Activated B cell treated with CpG ODN at 0.5 μM for 24 hours (primary cell): ENCODE measurements around the gene METAP2. TPM values are rescaled to one million over a fixed set of nuclear protein-coding genes. Genes with fewer than 3 reads are reported as not detected.
"Not testable (repeated sequence)": the region's sequence is repeated elsewhere in the genome, so short reads cannot be mapped to it uniquely, and the experiment has no call there.

ENCODE experiments used
- ATAC-seq: fragments of 200-7000 bp; cut with Tn5 transposase; one replicate; pipeline ENCODE4 v1.10.0; 2021; ENCODE audit warnings: low read depth, mild to moderate bottlenecking, moderate library complexity
- CTCF ChIA-PET: fragments of 350-600 bp; sonication (Branson Sonifier 250); formaldehyde crosslinking; loops from one replicate; lab custom pipeline; 2021; ENCODE audit warnings: antibody characterized with exemption; lab: Charles Lee
- POLR2A ChIA-PET: fragments of 350-600 bp; sonication (Branson Sonifier 250); formaldehyde crosslinking; loops from one replicate; lab custom pipeline; 2021; ENCODE audit warnings: antibody characterized with exemption; lab: Charles Lee
- DNase-seq: peaks from one replicate; pipeline ENCODE4 v3.0.0; 2022
- H3K27ac Mint-ChIP-seq: one replicate; pipeline ENCODE4 v1.8.0; 2020; ENCODE audit warnings: mixed read lengths
- H3K27me3 Mint-ChIP-seq: one replicate; pipeline ENCODE4 v1.8.0; 2021; ENCODE audit warnings: mixed read lengths
- H3K36me3 Mint-ChIP-seq: one replicate; pipeline ENCODE4 v1.8.0; 2021; ENCODE audit warnings: low read depth, mixed read lengths
- H3K4me1 Mint-ChIP-seq: one replicate; pipeline ENCODE4 v1.8.0; 2021; ENCODE audit warnings: mixed read lengths
- H3K4me3 Mint-ChIP-seq: one replicate; pipeline ENCODE4 v1.8.0; 2020; ENCODE audit warnings: mild to moderate bottlenecking, mixed read lengths
- H3K9me3 Mint-ChIP-seq: one replicate; pipeline ENCODE4 v1.8.0; 2020; ENCODE audit warnings: mixed read lengths
- CTCF ChIP-seq: fragments of 200-600 bp; IDR thresholded peaks from one replicate; pipeline ENCODE4 v1.8.0; 2022; ENCODE audit warnings: antibody characterized with exemption, mild to moderate bottlenecking
- intact Hi-C: fragments of 100-400 bp; cut with micrococcal nuclease; formaldehyde crosslinking; loops from one replicate; pipeline ENCODE4 v1.15.1; 2024
- total RNA-seq: library from RNA; stranded (reverse); gene quantifications from 2 replicates; pipeline ENCODE4 v1.2.3, GENCODE V29; 2022

METAP2 gene
- total RNA-seq, 1 donor from 2014 or later: 63.0 TPM

GRCh38 chr12:95473231-95473883, 595 bp upstream of the METAP2 start:
- DNase-seq (no peak), ATAC-seq (peak; percentile 20)
- Mint-ChIP-seq H3K4me1 (peaks cover 44% of the 10 kb centered on the region), H3K9me3 (no peaks in the 10 kb centered on the region), H3K27ac (peak overlapping the region; percentile 99), H3K4me3 (peak overlapping the region; percentile 100), H3K27me3 (peaks cover 2% of the 10 kb centered on the region), H3K36me3 (peaks cover 43% of the 10 kb centered on the region)
- POLR2A ChIA-PET: interaction anchor here (0.5 to 2.7 kb wide), 21 partner anchors 9 to 1796 kb away, joined by 3 to 26 read pairs (median 5); partner anchors contain the start of genes AMDHD1, CCDC38, CRADD and FGD6
- CTCF ChIA-PET: interaction anchor here (1.1 to 2.4 kb wide), 2 partner anchors 61 to 256 kb away, joined by 3 to 7 read pairs; partner anchors contain the start of gene VEZT
- no peak for TF ChIP-seq CTCF
- intact Hi-C loops: loop anchor here (1.0 to 5.0 kb wide), 5 partner anchors 74 to 1796 kb away; partner anchors contain the start of genes CRADD, FGD6, NDUFA12 and VEZT

GRCh38 chr12:95474660-95474958, 657 bp downstream of the METAP2 start:
- no peak for DNase-seq
- intact Hi-C loops: loop anchor here (1.0 to 5.0 kb wide), 6 partner anchors 9 to 1797 kb away; partner anchors contain the start of genes CRADD, LTA4H, NDUFA12 and NR2C1
- no peak for TF ChIP-seq CTCF
- ChIA-PET POLR2A (interaction anchor here (1.1 to 2.7 kb wide), 10 partner anchors 19 to 561 kb away, joined by 3 to 26 read pairs (median 8); partner anchors contain the start of genes FGD6, LTA4H, NDUFA12 and VEZT), CTCF (no interaction called here)
- peak overlapping the region; percentile 99 for H3K27ac Mint-ChIP-seq
- H3K4me3 Mint-ChIP-seq: peak overlapping the region; percentile 100
- no peaks in the 10 kb centered on the region for H3K9me3 Mint-ChIP-seq
- no peak for ATAC-seq
- peaks cover 54% of the 10 kb centered on the region for H3K4me1 Mint-ChIP-seq
- peaks cover 2% of the 10 kb centered on the region for H3K27me3 Mint-ChIP-seq
- peaks cover 54% of the 10 kb centered on the region for H3K36me3 Mint-ChIP-seq

GRCh38 chr12:95480230-95480629, 6.3 kb downstream of the METAP2 start:
- H3K9me3 Mint-ChIP-seq: no peaks in the 10 kb centered on the region
- no peak for ATAC-seq
- intact Hi-C loops: no loop called here

GRCh38 chr12:95481072-95481471, 7.1 kb downstream of the METAP2 start:
- intact Hi-C loops: no loop called here
- ChIA-PET POLR2A (no interaction called here), CTCF (no interaction called here)
- Mint-ChIP-seq H3K4me3 (no peak overlapping the region), H3K9me3 (no peaks in the 10 kb centered on the region), H3K27ac (no peak overlapping the region), H3K27me3 (no peaks in the 10 kb centered on the region), H3K4me1 (peaks cover 46% of the 10 kb centered on the region), H3K36me3 (peaks cover 77% of the 10 kb centered on the region)
- ATAC-seq: no peak
- no peak for DNase-seq
- no peak for TF ChIP-seq CTCF

More at GRCh38 chr12:95480230-95480629, 6.3 kb downstream of the METAP2 start:
- DNase-seq: no peak
- Mint-ChIP-seq H3K27me3 (no peaks in the 10 kb centered on the region), H3K27ac (no peak overlapping the region), H3K4me3 (no peak overlapping the region), H3K4me1 (peaks cover 54% of the 10 kb centered on the region), H3K36me3 (peaks cover 77% of the 10 kb centered on the region)
- no peak for TF ChIP-seq CTCF
- CTCF ChIA-PET: no interaction called here
- POLR2A ChIA-PET: no interaction called here

GRCh38 chr12:95481888-95482287, 7.9 kb downstream of the METAP2 start:
- intact Hi-C loops: no loop called here
- Mint-ChIP-seq H3K4me1 (peaks cover 38% of the 10 kb centered on the region), H3K9me3 (no peaks in the 10 kb centered on the region), H3K27ac (no peak overlapping the region), H3K36me3 (peaks cover 76% of the 10 kb centered on the region), H3K4me3 (no peak overlapping the region), H3K27me3 (no peaks in the 10 kb centered on the region)
- TF ChIP-seq CTCF: no peak
- CTCF ChIA-PET: no interaction called here
- ATAC-seq (no peak), DNase-seq (no peak)
- POLR2A ChIA-PET: interaction anchor here (1.0 kb wide), 1 partner anchor 8 kb away, joined by 3 read pairs; the partner anchor contains the start of gene METAP2

GRCh38 chr12:95482564-95482963, 8.6 kb downstream of the METAP2 start:
- ATAC-seq, intact Hi-C loops, H3K4me3 Mint-ChIP-seq, H3K27me3 Mint-ChIP-seq, H3K9me3 Mint-ChIP-seq, DNase-seq, CTCF ChIA-PET, H3K27ac Mint-ChIP-seq: not testable (repeated sequence)
- Mint-ChIP-seq H3K4me1 (peaks cover 36% of the 10 kb centered on the region), H3K36me3 (peaks cover 78% of the 10 kb centered on the region)
- POLR2A ChIA-PET: interaction anchor here (1.0 kb wide), 1 partner anchor 9 kb away, joined by 3 read pairs; the partner anchor contains the start of gene METAP2
